GM18526 (cell line): ENCODE data around the gene LYRM4.

Experiments
- POLR2A ChIP-seq: IDR thresholded peaks from 3 replicates; pipeline ENCODE4 v1.6.1; 2011; ENCODE audit not compliant: insufficient read length; ENCODE audit errors: extremely low read depth

The LYRM4 gene

DNA sequence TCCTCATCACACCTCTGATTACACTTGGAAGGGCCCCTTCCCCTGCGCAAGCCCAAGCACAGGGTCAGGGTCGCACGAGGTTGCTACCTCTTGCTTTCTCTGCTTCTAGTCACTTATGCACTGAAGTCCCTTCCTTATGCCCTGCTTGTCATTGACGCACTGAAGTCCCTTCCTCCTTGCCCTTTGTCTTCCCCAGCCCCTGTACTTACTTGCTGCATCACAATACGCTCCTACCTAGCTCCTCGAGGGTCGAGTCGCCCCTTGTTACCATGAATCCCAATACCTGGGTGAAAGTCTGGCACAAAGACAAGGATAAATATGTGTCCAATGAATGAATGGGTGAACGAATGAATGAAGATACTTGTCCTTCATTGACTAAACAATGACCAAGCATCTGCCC lies 75.9 kb downstream of the LYRM4 start:
- no peak for TF ChIP-seq POLR2A

DNA sequence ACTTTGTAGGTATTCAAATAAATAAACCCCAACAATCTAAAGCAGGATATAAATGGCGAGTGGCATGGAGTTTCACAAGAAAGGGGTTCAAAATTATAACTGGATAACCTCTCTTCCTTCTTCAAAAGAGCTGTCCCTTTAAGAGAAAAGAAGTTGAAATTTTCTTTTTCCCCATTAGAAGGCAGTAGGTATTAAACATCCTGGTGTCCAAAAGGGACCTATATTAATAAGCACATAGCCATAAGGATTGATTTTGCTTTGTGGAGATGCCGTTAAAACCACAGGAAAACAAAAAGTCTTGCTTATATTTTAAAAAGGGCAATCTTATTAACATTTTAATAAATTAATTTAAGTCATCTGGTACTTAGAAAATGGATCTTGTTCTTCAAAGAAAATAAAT lies 76.5 kb downstream of the LYRM4 start:
- TF ChIP-seq POLR2A: no peak

DNA sequence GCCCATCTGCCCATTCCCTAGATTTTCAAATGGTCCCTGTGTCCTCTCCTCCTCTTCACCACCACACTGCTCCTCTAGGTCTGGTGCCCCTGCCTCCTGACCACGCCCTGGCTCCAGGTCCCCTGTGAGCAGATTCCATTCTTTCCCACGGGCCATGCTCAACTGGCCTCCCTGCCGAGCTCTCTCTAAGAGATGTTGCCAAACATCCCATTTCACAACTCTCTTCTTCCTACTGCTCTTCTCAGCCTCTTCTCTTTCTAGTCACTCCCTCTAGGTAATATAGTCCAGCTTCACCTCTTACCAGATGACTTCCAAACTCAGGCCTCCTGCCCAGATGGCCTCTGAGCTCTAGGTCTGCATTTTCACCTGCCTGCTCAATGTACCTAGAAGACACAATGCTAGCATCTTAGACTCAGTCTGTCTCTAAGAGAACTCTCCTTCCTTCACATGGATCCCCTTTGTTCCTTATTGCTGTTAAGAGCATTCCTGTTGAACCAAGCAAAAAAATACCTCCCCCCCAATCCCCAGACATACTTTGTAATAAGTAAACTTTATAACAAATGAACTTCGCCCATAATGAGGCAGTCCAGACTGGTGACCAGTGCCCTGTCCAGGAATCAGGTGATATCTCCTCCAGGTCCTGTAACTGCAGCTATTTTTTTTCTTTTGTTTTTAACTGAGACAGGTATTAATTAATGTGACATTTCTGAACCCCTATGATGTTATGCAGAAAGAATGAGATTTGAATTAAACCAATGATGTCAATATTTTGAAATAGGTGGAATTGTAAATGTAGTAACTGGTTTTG lies 79.0 kb downstream of the LYRM4 start:
- no peak for TF ChIP-seq POLR2A

DNA sequence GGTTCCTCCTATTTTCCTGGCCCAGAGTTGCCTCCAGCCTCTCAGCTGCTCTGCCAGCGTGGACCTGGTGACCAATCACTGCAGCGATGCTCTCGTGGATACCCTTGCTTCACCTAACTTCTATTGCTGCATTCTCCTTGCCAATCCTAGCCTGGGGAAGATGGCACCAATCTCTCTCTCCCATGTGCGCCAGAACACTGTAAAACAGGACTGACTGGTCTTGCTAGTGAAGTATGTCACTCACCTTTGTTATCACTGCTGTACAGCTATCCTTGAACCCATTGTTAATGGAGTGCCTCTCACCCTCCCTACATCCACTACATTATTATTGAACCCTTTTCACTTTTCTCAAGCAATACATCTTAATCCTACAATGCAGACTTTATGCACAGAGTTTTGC lies 80.1 kb downstream of the LYRM4 start:
- TF ChIP-seq POLR2A: no peak

DNA sequence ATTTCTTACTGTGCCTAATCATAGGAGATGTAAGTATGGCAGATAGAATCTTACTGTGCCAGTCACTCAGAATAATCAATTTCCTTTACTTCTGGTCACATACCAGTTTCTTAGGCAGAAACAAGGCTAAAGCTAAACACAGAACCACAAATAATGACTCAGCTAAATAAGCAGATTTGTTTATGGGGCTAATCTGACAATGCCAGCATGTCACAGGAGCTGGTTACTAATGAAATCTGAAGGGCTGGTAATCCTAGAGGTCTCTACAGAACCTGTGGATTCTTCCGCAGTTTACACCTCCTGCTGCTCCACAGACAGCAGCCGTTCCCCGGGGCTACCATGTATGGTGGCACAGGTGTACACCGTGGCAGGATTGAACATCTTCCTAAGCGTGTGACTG lies 80.8 kb downstream of the LYRM4 start:
- no peak for TF ChIP-seq POLR2A

DNA sequence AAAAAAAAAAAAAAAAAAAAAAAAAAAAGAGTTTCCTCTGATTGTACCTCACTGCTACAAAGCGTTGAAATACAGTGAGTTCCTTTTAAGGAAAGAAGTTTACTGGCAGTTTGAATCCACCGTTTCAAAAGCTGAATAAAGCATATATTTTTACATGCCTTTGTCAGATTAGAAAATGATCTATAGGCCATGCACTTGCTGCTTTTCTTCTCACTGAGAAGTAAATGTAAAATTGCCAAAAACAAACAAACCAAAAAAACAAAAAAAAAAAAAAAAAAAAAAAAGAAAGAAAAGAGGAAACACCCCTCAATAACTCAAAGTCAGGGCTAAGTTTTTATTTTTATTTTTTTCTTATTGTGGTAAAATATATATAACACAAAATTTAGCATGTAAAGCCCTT lies 81.9 kb downstream of the LYRM4 start:
- TF ChIP-seq POLR2A: no peak

DNA sequence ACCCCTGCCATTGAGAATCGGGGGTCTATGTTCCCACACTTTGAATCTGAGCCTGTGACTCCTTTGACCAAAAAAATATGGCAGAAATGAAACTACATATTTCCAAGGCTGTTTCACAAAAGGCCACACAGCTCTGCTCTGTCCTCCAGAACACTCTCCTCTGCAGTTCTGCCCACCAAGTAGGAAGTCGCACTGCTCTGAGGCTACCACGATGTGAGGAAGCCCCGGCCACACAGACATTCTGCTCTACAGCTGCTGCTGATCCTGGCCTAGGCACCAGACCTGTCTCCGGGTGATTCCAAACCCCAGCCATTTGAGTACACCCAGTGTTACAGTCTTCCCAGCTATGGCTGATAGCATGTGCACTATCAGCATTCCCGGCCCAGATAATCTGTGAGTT lies 85.1 kb downstream of the LYRM4 start:
- no peak for TF ChIP-seq POLR2A

DNA sequence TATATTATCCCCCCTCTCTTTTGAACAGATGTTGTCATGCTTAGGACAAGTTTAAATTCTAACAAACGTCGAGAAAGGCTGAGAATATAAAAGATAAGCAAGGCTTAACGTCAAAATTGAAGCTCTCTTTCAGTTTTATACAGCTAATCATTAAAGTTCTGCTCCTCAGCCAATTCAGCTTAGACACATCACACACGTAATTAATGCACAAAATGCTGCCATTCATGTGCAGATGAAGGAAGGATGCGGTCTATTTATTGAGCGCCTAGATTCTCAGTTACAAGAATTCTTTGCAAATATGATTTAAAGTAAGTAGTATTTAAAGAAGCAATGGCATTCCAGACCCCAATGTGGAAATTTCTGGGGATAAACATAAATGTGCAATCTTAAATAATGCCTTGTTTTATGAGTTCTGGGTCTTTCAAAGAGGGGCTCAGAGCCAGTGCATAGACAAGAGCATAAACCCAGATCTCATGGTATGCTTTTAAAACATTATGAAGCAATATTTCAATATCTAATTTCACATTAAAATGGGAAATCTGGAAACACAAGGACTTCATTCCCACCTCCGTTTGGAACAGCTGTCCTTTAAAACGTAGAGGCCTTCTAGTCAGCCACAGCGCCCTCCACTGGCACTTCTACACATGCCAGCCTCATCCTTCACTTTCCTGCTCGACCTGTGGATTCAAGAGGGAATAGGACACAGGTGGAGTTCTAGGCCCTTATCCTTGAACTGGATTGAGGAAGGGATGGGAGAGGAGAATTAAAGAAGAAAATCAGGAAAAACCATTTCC lies 85.8 kb downstream of the LYRM4 start:
- TF ChIP-seq POLR2A: no peak

DNA sequence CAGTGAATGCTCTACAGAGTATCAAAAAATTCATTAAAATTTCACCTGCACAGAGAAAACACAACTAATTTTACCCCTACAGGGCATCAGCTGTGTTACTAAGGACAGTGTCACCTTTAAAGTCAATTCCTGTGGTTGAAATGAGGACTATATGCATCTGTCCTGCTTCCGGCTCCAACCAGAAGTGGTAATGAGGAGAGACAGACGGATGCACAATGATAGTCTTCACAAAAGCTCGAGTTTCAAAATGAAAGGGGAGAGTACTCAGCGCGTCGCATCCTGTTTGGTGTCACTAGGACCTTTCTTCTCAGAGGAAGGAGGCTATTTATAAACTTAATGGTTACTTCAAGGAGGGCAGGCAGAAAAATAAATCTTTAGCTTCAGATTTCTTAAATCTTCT lies 86.5 kb downstream of the LYRM4 start:
- no peak for TF ChIP-seq POLR2A

DNA sequence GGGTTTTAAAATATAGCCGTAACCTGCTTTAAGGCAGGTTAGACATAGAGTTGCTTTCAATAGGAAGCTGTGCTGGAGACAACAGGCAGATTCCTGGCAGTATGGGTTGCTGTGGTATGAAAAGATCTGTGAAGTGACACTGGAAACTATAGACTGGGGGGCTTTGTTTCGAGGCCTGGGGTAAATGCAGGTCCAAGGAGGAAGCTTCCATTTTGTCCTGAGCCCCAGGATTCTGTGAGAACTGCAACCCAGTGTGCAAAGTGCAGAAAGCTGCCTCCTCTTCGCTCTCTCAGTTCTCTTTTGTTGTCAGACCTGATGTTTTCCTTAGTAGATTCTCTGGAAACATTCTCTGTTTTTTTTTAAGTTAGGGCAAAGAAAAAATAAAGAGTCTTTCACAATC lies 86.9 kb downstream of the LYRM4 start:
- TF ChIP-seq POLR2A: no peak

DNA sequence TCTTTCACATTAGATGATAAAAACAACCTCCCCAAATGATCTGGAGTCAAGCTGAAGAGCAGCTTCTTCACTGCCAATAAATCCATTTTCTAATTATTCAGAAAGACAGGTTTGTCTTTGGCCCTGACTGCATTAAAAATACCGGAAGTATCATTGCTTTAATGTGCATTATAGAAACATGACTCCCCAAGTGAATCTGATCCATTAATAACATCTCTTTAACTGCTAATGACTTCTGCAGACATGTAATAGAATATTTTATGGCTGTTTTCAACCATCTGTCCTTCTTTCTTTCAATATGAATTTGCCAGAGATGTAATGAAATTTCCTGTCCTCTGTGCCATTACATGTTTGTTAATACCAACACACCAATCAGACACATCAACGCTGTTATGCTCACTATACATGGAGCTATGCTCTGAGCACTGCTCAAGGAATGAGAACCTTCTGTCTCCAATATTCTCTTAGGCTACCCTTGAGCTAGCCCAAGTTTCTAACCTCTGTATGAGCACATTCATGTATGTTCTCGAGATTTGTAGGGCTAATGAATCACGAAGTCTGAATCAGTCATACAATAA lies 87.8 kb downstream of the LYRM4 start:
- TF ChIP-seq POLR2A: no peak

DNA sequence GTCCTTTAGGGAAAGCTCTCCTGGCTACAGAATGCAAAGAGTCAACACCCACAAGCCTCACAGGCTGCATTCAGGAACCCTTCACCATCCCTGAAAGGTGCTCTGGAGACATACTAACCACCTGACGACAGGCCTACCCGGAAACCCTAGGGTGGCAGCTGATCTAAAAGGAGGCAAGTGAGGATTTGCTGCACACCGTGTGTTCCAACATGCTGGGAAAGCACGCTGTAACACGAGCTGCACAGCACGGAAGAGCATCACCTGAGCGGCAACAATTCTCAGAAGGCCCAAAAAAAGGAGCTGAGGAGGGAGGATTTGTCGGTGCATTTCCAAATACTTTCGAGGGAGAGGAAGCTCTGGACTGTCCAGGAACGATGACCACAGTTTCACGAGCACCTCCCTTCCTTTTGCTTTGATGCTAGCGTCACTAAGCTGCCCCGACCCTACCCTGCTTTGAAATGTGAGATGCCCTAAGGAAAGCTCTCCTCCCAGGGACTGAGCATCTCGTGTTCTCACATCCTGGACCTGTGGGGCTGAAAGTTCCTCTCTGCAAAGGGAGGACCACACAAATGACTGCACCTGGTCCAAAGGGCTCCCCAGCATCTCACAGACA lies 88.6 kb downstream of the LYRM4 start:
- TF ChIP-seq POLR2A: no peak

DNA sequence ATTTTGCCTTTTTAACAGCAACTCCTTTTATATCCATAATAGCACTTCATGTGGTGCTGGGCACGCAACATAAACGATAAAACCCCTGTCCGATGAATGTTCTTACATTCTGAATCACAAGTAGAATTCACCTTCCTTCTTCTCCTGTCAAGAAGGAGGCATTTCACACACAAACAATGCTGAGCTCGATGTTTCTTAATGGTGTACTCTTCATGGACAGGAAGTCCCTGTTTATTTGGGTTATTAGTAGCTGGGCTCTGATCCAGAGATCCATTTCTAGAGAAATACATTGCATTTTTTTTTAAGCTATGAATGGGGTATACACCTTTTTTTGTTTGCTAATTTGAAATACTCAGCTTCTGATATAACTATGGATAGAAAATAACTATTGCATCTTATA lies 93.2 kb downstream of the LYRM4 start:
- no peak for TF ChIP-seq POLR2A

DNA sequence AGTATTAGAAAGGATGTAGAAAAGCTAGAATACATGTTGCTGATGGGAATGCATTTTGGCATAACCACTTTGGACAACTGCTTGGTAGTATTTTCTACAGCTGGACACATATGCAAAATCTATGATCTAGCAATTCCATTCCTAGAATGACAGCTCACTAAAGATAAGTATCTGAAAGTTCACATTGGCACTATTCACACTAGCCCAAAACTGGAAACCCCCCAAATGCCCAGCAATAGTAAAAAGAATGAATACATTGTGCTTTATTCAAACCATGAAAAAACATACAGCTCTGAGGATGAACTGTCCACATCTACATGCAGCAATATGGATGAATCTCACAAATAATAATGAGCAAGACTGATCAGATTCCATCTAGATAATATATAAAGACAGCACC lies 96.7 kb downstream of the LYRM4 start:
- no peak for TF ChIP-seq POLR2A

DNA sequence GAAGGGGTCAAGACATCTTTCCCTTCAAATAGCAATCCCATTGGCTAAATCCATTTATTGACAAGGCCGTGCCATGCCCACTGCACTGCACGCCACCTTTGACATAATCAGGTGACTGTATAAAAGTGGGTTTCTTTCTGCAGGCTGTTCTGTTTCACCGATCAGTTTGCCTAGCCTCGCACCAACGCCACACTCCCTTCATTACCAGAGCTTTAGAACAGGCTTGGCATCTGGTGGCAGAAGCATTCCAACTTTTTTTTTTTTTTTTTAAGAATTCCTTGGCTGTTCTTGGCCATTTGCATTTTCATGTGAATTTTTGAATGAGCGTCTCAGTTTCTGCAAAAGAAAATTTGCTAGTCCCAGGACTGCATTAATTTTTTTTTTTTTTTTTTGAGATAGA lies 97.5 kb downstream of the LYRM4 start:
- TF ChIP-seq POLR2A: no peak

DNA sequence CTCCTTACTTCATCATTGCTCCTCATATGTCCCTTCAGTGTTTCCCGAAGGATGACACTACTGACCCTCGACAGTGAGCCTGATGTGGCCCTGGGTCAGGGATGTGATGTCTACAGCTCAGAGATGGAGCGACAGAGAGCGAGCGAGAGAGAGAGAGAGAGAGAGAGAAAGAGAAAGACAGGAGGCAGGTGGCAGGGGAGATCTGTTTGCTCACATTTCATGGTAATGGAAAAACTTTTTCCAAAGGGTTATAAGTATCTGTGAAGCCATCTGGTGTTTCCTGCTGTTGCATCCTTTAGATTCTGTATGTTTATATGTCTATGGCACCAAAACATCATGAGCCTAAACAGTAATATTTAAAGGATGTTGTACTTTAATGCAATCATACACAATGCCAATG lies 98.4 kb downstream of the LYRM4 start:
- no peak for TF ChIP-seq POLR2A
